ENCODE data around the gene CLEC3A. TPM values are rescaled to one million over a fixed set of nuclear protein-coding genes. Genes with fewer than 3 reads are reported as not detected.
"Not testable (repeated sequence)": the region's sequence is repeated elsewhere in the genome, so short reads cannot be mapped to it uniquely, and the experiment has no call there.

CLEC3A gene
- total RNA-seq, 2 experiments from 2014 or later: not detected

GRCh38 chr16:78045865-78046581, 23.7 kb downstream of the CLEC3A start:
- no peaks in the 10 kb centered on the region for H3K4me1 Mint-ChIP-seq (ENCODE audit: low read depth)
- H3K27me3 Mint-ChIP-seq: peaks cover 17% of the 10 kb centered on the region
- no peak overlapping the region for H3K27ac Mint-ChIP-seq
- TF ChIP-seq, protein P1, sequence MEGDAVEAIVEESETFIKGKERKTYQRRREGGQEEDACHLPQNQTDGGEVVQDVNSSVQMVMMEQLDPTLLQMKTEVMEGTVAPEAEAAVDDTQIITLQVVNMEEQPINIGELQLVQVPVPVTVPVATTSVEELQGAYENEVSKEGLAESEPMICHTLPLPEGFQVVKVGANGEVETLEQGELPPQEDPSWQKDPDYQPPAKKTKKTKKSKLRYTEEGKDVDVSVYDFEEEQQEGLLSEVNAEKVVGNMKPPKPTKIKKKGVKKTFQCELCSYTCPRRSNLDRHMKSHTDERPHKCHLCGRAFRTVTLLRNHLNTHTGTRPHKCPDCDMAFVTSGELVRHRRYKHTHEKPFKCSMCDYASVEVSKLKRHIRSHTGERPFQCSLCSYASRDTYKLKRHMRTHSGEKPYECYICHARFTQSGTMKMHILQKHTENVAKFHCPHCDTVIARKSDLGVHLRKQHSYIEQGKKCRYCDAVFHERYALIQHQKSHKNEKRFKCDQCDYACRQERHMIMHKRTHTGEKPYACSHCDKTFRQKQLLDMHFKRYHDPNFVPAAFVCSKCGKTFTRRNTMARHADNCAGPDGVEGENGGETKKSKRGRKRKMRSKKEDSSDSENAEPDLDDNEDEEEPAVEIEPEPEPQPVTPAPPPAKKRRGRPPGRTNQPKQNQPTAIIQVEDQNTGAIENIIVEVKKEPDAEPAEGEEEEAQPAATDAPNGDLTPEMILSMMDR (IDR thresholded peaks at IDR 0.05): no peak
- no peaks in the 10 kb centered on the region for H3K9me3 Mint-ChIP-seq
- H3K36me3 Mint-ChIP-seq (ENCODE audit: low read depth): no peaks in the 10 kb centered on the region
- ATAC-seq: peak; percentile 77
- no peak overlapping the region for H3K4me3 Mint-ChIP-seq
- ChIA-PET CTCF (interaction anchor here (1.5 kb wide), 1 partner anchor 43 kb away, joined by 4 read pairs; no protein-coding TSS in a partner anchor), POLR2A (interaction anchor here (0.5 kb wide), 1 partner anchor 19 kb away, joined by 3 read pairs; no protein-coding TSS in a partner anchor)
- peak; percentile 53 for DNase-seq
- intact Hi-C loops (cut with micrococcal nuclease): no loop called here

DNA sequence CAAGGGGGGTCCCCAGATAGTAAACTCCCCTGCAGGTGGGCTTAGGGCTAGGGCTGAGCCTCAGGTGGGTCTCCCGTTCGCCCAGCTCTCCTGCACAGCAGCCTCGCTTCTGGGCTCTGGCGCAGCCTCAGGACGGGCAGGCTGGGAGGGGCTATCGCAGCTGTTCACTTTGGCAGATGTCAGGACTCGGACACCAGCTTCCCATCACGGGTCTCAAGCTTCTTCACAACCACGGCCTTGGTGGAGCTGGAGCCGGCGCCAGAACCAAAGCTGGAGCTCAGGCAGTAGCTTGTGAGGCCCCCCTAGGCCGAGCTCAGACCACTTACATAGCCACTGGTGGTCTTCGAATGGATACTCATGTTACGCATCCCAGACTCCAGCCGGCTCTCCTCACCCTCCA, 26.0 kb downstream of the CLEC3A start:
- H3K9me3 Mint-ChIP-seq: no peaks in the 10 kb centered on the region
- TF ChIP-seq, protein P1 (IDR thresholded peaks at IDR 0.05): no peak
- no peak for DNase-seq
- H3K4me1 Mint-ChIP-seq (ENCODE audit: low read depth): no peaks in the 10 kb centered on the region
- ATAC-seq: no peak
- H3K27ac Mint-ChIP-seq: no peak overlapping the region
- H3K4me3 Mint-ChIP-seq: no peak overlapping the region
- H3K27me3 Mint-ChIP-seq: peaks cover 16% of the 10 kb centered on the region
- intact Hi-C loops (cut with micrococcal nuclease): no loop called here
- H3K36me3 Mint-ChIP-seq (ENCODE audit: low read depth): no peaks in the 10 kb centered on the region
- ChIA-PET POLR2A (no interaction called here), CTCF (interaction anchor here (1.2 kb wide), 1 partner anchor 10 kb away, joined by 3 read pairs; no protein-coding TSS in a partner anchor)

- intact Hi-C loops (cut with micrococcal nuclease): no loop called here
- DNase-seq (no peak), ATAC-seq (no peak)
- Mint-ChIP-seq H3K9me3 (no peaks in the 10 kb centered on the region), H3K4me1 (ENCODE audit: low read depth) (no peaks in the 10 kb centered on the region), H3K36me3 (ENCODE audit: low read depth) (no peaks in the 10 kb centered on the region), H3K4me3 (no peak overlapping the region), H3K27ac (no peak overlapping the region), H3K27me3 (peaks cover 15% of the 10 kb centered on the region)
- ChIA-PET POLR2A (no interaction called here), CTCF (interaction anchor here (0.9 kb wide), 1 partner anchor 49 kb away, joined by 3 read pairs; the partner anchor contains the start of gene WWOX)
- TF ChIP-seq, protein P1 (IDR thresholded peaks at IDR 0.05): no peak
Measured at GRCh38 chr16:78050734-78051400, 28.5 kb downstream of the CLEC3A start.

DNA sequence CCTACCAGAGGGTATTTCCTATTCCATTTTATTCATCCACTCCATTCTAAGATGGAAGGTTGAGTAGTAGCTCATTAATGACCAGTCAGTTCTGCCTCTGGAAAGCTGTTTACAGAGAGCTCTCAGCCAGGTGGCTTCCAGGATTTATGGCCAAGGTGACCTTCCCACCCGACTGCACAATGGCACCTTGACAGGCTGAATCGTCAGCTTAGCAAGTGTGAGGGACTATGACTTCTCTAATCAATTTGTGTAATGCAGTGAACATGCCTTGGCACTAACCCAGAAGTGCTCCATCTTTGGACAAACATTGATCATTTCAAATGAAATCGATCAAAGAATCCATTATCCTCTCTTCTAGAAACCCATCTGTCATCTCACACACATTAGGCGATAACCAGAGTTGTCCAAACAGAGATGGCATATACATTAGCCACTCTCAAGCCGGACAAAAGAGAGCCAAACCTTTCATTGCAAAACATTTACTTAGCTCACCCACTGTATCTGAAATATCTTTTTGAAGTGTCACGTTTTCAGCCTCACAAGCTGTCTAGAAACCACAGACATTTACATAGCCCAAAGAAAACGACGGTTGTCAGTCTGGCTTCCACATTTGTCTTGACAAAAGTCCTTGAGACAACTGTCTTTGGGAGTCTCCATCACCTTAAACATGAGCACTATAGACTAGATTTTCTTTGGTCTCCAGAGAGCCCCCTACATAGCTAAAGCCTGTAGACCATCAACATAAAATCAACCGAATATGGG, 35.6 kb downstream of the CLEC3A start:
- no peak overlapping the region for H3K27ac Mint-ChIP-seq
- ChIA-PET POLR2A (no interaction called here), CTCF (interaction anchor here (1.0 kb wide), 1 partner anchor 42 kb away, joined by 3 read pairs; the partner anchor contains the start of gene WWOX)
- peaks cover 5% of the 10 kb centered on the region for H3K27me3 Mint-ChIP-seq
- no peaks in the 10 kb centered on the region for H3K36me3 Mint-ChIP-seq (ENCODE audit: low read depth)
- DNase-seq (no peak), ATAC-seq (no peak)
- intact Hi-C loops (cut with micrococcal nuclease): no loop called here
- no peak overlapping the region for H3K4me3 Mint-ChIP-seq
- TF ChIP-seq, protein P1 (IDR thresholded peaks at IDR 0.05): no peak
- no peaks in the 10 kb centered on the region for H3K4me1 Mint-ChIP-seq (ENCODE audit: low read depth)
- no peaks in the 10 kb centered on the region for H3K9me3 Mint-ChIP-seq

- POLR2A ChIA-PET; H3K4me3 Mint-ChIP-seq; DNase-seq; H3K27me3 Mint-ChIP-seq; H3K9me3 Mint-ChIP-seq; H3K4me1 Mint-ChIP-seq (ENCODE audit: low read depth); H3K27ac Mint-ChIP-seq; CTCF ChIA-PET; intact Hi-C loops (cut with micrococcal nuclease); ATAC-seq; H3K36me3 Mint-ChIP-seq (ENCODE audit: low read depth): not testable (repeated sequence)
Measured at GRCh38 chr16:78059806-78060205, 37.5 kb downstream of the CLEC3A start.

Measured in activated CD8-positive, alpha-beta T cell treated with anti-CD3 and anti-CD28 coated beads for 36 hours (primary cell).